Right lobe of liver (tissue), 4 donors: ENCODE data around the gene LGI4.

Experiments used
- CTCF ChIP-seq, 4 donors: fragments of 200-600 bp in 3 of 4; fragments of 450-650 bp in 1 of 4; IDR thresholded peaks; one replicate each; pipeline versions ENCODE4 v1.5.1 to v1.8.0; 2016 to 2022; ENCODE audit warnings: antibody characterized with exemption in 4 of 4, mild to moderate bottlenecking in 2 of 4
- POLR2A ChIP-seq: fragments of 450-650 bp; IDR thresholded peaks from one replicate; pipeline ENCODE4 v1.6.1; 2017; ENCODE audit warnings: antibody characterized with exemption, mild to moderate bottlenecking
- donor health status: DM: no; HTN: no; CAD: no.
- donor health status: DM: no; HTN: no; CAD: no.
- donor health status: DM: no; HTN: yes; CAD: no.

GRCh38 chr19:35174226-35174625 is 39.4 kb upstream of the LGI4 start:
- TF ChIP-seq CTCF (IDR thresholded peaks at IDR 0.05) (no peak), POLR2A (no peak)
